SK-N-SH treated with all-trans-retinoic acid at 6 μM for 48 hours (cell line): ENCODE measurements around the gene NUDT13.

Experiments used
- ARNTL ChIP-seq: fragments of 450-650 bp; formaldehyde crosslinking; IDR thresholded peaks from 2 replicates; pipeline ENCODE4 v1.5.0; 2020; ENCODE audit warnings: low read depth, mild to moderate bottlenecking, moderate library complexity, borderline replicate concordance
- CREB5 ChIP-seq: fragments of 250-450 bp; sonication (Bioruptor Pico); IDR thresholded peaks from 2 replicates; pipeline ENCODE4 v1.5.1; 2020; ENCODE audit warnings: low read depth, mild to moderate bottlenecking, moderate library complexity
- RARB ChIP-seq: fragments of 250-450 bp; sonication (Bioruptor Pico); IDR thresholded peaks from 2 replicates; pipeline ENCODE4 v1.8.0; 2021; ENCODE audit warnings: mild to moderate bottlenecking, moderate library complexity
- TCF4 ChIP-seq: fragments of 250-450 bp; sonication (Bioruptor Pico); IDR thresholded peaks from 2 replicates; pipeline ENCODE4 v1.8.0; 2021; ENCODE audit warnings: mild to moderate bottlenecking, moderate library complexity, borderline replicate concordance
- ZFP3 ChIP-seq: fragments of 250-450 bp; sonication (Bioruptor Pico); IDR thresholded peaks from 2 replicates; pipeline ENCODE4 v1.5.0; 2020; ENCODE audit warnings: mild to moderate bottlenecking, moderate library complexity
- ZNF565 ChIP-seq: fragments of 450-650 bp; formaldehyde crosslinking; conservative IDR thresholded peaks from 2 replicates; pipeline ENCODE4 v1.5.0; 2020; ENCODE audit warnings: low read depth, mild to moderate bottlenecking, moderate library complexity

DNA sequence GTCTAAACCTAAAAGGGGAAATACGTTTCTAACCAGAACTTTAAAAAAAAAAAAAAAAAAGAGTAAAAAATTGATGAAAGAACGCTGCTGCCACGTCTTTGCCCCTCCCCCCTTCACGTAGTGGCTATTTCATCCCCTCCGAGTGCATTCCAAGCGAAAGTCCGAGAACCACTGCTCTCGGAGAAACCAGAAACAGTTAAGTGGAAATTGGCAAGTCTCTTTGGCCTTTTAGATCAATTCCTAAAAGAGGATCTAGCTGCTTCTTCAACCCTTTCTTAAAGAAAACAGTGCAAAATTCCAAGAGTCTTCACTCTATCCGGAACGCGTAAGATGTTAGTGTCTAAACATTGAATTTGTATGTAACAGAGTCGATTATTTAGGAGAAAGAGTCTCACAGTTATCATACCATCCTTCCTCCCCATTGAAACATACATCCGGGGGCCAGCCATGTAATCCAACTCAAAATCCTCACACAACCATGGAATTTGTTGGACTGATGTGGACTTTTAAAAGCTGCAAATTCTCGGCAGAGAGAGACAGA lies 14.7 kb upstream of the NUDT13 start:
- TF ChIP-seq ZNF565 (no peak), ARNTL (CRISPR knock-in tag) (no peak), ZFP3 (CRISPR knock-in tag) (no peak), CREB5 (CRISPR knock-in tag) (no peak), TCF4 (CRISPR knock-in tag) (no peak), RARB (no peak)
